Neuronal stem cell (in vitro differentiated cells): ENCODE results near the gene NEXN.
"Not testable (repeated sequence)": the region's sequence is repeated elsewhere in the genome, so short reads cannot be mapped to it uniquely, and the experiment has no call there.

Source experiments
- DNase-seq: peaks from one replicate; pipeline ENCODE4 v3.0.0-alpha.2; 2013; ENCODE audit warnings: low spot score
- H2AFZ ChIP-seq: one replicate; pipeline ENCODE4 v1.6.1; 2013; ENCODE audit warnings: mild to moderate bottlenecking, low read length, inconsistent platforms
- H2AK5ac ChIP-seq: 2 replicates; pipeline ENCODE4 v1.6.1; 2013; ENCODE audit warnings: low read depth, mild to moderate bottlenecking, inconsistent platforms, low read length, moderate library complexity, mixed read lengths
- H2BK120ac ChIP-seq: 2 replicates; pipeline ENCODE4 v1.6.1; 2013; ENCODE audit warnings: low read depth, mild to moderate bottlenecking, inconsistent platforms, low read length, moderate library complexity, mixed read lengths
- H2BK12ac ChIP-seq: one replicate; pipeline ENCODE4 v1.6.1; 2013; ENCODE audit warnings: low read length, inconsistent platforms
- H2BK15ac ChIP-seq: 2 replicates; pipeline ENCODE4 v1.6.1; 2013; ENCODE audit warnings: mild to moderate bottlenecking, low read length, inconsistent platforms, mixed read lengths
- H2BK5ac ChIP-seq: one replicate; pipeline ENCODE4 v1.6.1; 2013; ENCODE audit warnings: inconsistent platforms, mild to moderate bottlenecking, low read length, moderate library complexity
- H3K14ac ChIP-seq: one replicate; pipeline ENCODE4 v1.6.1; 2013; ENCODE audit warnings: low read length, inconsistent platforms
- H3K18ac ChIP-seq: 2 replicates; pipeline ENCODE4 v1.6.1; 2013; ENCODE audit warnings: low read length, inconsistent platforms
- H3K23ac ChIP-seq: 2 replicates; pipeline ENCODE4 v1.6.1; 2013; ENCODE audit warnings: low read depth, mild to moderate bottlenecking, mixed read lengths, low read length, inconsistent platforms; ENCODE audit not compliant: poor library complexity
- H3K27ac ChIP-seq: replicated peaks from 3 replicates; pipeline ENCODE4 v1.5.1; 2013; ENCODE audit warnings: low read length, inconsistent platforms
- H3K27me3 ChIP-seq, 3 experiments: 2 replicates each; pipeline ENCODE4 v1.6.1; 2013; ENCODE audit warnings: low read length in 3 of 3, mild to moderate bottlenecking in 2 of 3, inconsistent platforms in 1 of 3, low read depth in 1 of 3, mixed read lengths in 1 of 3, moderate library complexity in 1 of 3; ENCODE audit not compliant: control insufficient read depth in 3 of 3, insufficient read depth in 3 of 3
- H3K36me3 ChIP-seq, 2 donors: replicated peaks in 1 of 2; 2 replicates each; pipeline ENCODE4 v1.6.1; 2013; ENCODE audit warnings: low read length in 2 of 2; ENCODE audit not compliant: control insufficient read depth in 2 of 2, insufficient read depth in 2 of 2
- H3K4ac ChIP-seq: 2 replicates; pipeline ENCODE4 v1.6.1; 2013; ENCODE audit warnings: inconsistent platforms, mild to moderate bottlenecking, low read length, moderate library complexity
- H3K4me1 ChIP-seq, 2 donors: 1 replicate in 1 of 2; 2 replicates in 1 of 2; pipeline ENCODE4 v1.6.1; 2013; ENCODE audit warnings: low read length in 2 of 2, low read depth in 1 of 2; ENCODE audit not compliant: control insufficient read depth in 2 of 2, insufficient read depth in 1 of 2
- H3K4me2 ChIP-seq: one replicate; pipeline ENCODE4 v1.6.1; 2013; ENCODE audit warnings: mild to moderate bottlenecking, low read length, inconsistent platforms; ENCODE audit not compliant: insufficient read depth, poor library complexity, severe bottlenecking
- H3K4me3 ChIP-seq, 2 donors: 2 replicates each; pipeline ENCODE4 v1.5.1; 2013; ENCODE audit warnings: low read length in 2 of 2, mild to moderate bottlenecking in 2 of 2, inconsistent platforms in 1 of 2, moderate library complexity in 1 of 2
- H3K79me1 ChIP-seq: one replicate; pipeline ENCODE4 v1.6.1; 2013; ENCODE audit warnings: low read depth, mild to moderate bottlenecking, inconsistent platforms, low read length, moderate library complexity
- H3K9ac ChIP-seq: one replicate; pipeline ENCODE4 v1.6.1; 2013; ENCODE audit warnings: mild to moderate bottlenecking, low read depth, low read length, inconsistent platforms; ENCODE audit not compliant: poor library complexity
- H3K9me3 ChIP-seq, 2 donors: replicated peaks in 1 of 2; 2 replicates each; pipeline versions ENCODE3 to v1.6.1; 2013; ENCODE audit warnings: low read length in 2 of 2, mild to moderate bottlenecking in 2 of 2, inconsistent platforms in 1 of 2, low read depth in 1 of 2, mixed read lengths in 1 of 2, moderate library complexity in 1 of 2; ENCODE audit not compliant: control insufficient read depth in 2 of 2, insufficient read depth in 1 of 2
- H4K8ac ChIP-seq: one replicate; pipeline ENCODE4 v1.6.1; 2013; ENCODE audit warnings: low read depth, mild to moderate bottlenecking, inconsistent platforms, low read length, moderate library complexity
- H4K91ac ChIP-seq: one replicate; pipeline ENCODE4 v1.6.1; 2013; ENCODE audit warnings: low read length, low read depth, mild to moderate bottlenecking, inconsistent platforms; ENCODE audit not compliant: poor library complexity
- WGBS, 2 donors: extraction: QIAGEN DNeasy Blood & Tissue Kit; methylation state at CpG; one replicate each; pipeline ENCODE4 v1.1.7; 2013; ENCODE audit warnings: missing lambda C conversion rate in 2 of 2, mixed read lengths in 1 of 2; ENCODE audit not compliant: insufficient read length in 2 of 2, insufficient replicate concordance in 1 of 2; ENCODE audit errors: extremely low coverage in 2 of 2; 5-methylcytosine and 5-hydroxymethylcytosine counted together

NEXN gene

DNA sequence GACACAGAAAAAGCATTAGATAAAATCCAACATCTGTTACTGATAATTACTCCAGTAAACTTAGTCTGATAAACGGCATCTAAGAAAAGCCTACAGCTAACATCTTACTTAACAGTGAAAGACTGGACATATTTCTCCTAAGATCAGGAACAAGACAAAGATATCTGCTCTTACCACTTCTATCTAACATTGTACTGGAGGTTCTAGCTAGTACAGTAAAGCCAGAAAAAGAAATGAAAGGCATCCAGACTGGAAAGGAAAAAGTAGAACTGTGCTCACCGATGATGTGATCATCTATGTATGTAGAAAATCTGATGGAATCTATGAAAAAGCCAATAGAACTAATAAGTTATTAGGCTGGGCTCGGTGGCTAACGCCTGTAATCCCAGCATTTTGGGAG, 21.7 kb downstream of the NEXN start:
- H3K18ac ChIP-seq: no peak overlapping the region
- H2BK120ac ChIP-seq: no peak overlapping the region
- no CpG with 5 or more reads among the region's 4 CpGs for WGBS, 2 donors
- no peak overlapping the region for H4K8ac ChIP-seq
- no peak overlapping the region for H2BK15ac ChIP-seq
- no peaks in the 10 kb centered on the region for H3K27me3 ChIP-seq
- H3K27ac ChIP-seq: no peak overlapping the region
- H3K79me1 ChIP-seq: no peaks in the 10 kb centered on the region
- no peak overlapping the region for H3K4me2 ChIP-seq
- no peaks in the 10 kb centered on the region for H3K36me3 ChIP-seq
- H3K23ac ChIP-seq: no peak overlapping the region
- no peak overlapping the region for H2BK5ac ChIP-seq
- no peak for DNase-seq
- H2AFZ ChIP-seq: no peak overlapping the region
- H2BK12ac ChIP-seq: no peak overlapping the region
- no peak overlapping the region for H3K14ac ChIP-seq
- no peak overlapping the region for H3K4me3 ChIP-seq
- H3K9me3 ChIP-seq: no peaks in the 10 kb centered on the region
- no peak overlapping the region for H3K9ac ChIP-seq
- no peaks in the 10 kb centered on the region for H3K4me1 ChIP-seq
- H4K91ac ChIP-seq: no peak overlapping the region
- no peak overlapping the region for H3K4ac ChIP-seq
- H2AK5ac ChIP-seq: no peak overlapping the region

DNA sequence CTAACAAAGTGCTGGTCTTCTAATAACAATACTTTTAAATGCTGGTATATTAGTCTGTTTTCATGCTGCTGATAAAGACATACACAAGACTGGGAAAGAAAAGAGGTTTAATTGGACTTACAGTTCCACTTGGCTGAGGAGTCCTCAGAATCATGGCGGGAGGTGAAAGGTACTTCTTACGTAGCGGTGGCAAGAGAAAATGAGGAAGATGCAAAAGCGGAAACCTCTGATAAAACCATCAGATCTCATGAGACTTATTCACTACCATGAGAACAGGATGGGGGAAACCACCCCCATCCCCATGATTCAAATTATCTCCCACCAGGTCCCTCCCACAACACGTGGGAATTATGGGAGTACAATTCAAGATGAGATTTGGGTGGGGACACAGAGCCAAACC, 30.5 kb downstream of the NEXN start:
- H2AFZ ChIP-seq, H2BK15ac ChIP-seq, H3K36me3 ChIP-seq, H3K14ac ChIP-seq, H3K4ac ChIP-seq, H3K27ac ChIP-seq, H3K27me3 ChIP-seq, DNase-seq, H3K4me2 ChIP-seq, H3K4me1 ChIP-seq, H2AK5ac ChIP-seq, H2BK5ac ChIP-seq, H2BK120ac ChIP-seq, H3K9me3 ChIP-seq, H3K9ac ChIP-seq, H3K4me3 ChIP-seq, H4K91ac ChIP-seq, H3K18ac ChIP-seq, H2BK12ac ChIP-seq, H3K79me1 ChIP-seq, H3K23ac ChIP-seq, H4K8ac ChIP-seq: not testable (repeated sequence)
- WGBS, 2 donors: no CpG with 5 or more reads among the region's 5 CpGs

DNA sequence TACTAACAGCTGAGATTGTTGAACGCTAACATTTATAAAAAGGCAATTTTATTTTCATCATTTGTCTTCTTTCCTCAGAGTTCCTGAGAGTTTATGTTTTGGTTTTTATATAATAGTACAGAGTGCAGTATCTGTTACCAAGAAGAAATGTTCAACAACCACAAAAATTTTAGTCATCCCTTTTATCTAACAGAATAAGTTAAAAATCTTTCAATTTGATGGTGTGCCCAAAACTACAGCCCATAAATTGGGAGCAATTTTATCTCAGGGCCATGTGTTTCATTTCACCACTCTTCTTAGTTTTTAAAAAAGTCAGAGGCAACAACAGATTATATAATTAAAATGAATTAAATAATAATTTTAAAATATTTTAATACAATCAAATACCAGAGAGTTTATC, 37.1 kb downstream of the NEXN start:
- H3K23ac ChIP-seq: no peak overlapping the region
- no peaks in the 10 kb centered on the region for H3K27me3 ChIP-seq
- no peak overlapping the region for H2BK15ac ChIP-seq
- no peak overlapping the region for H3K9ac ChIP-seq
- no peak overlapping the region for H3K18ac ChIP-seq
- no peak overlapping the region for H4K8ac ChIP-seq
- no peak overlapping the region for H2BK120ac ChIP-seq
- no peak overlapping the region for H2BK5ac ChIP-seq
- no peak overlapping the region for H2AK5ac ChIP-seq
- no peak overlapping the region for H3K14ac ChIP-seq
- no peak overlapping the region for H2AFZ ChIP-seq
- DNase-seq: no peak
- no peaks in the 10 kb centered on the region for H3K4me1 ChIP-seq
- peaks cover 0 to under 1% of the 10 kb centered on the region in 2 donors for H3K36me3 ChIP-seq
- H3K79me1 ChIP-seq: no peaks in the 10 kb centered on the region
- no peaks in the 10 kb centered on the region for H3K9me3 ChIP-seq
- H3K27ac ChIP-seq: no peak overlapping the region
- no peak overlapping the region for H3K4me3 ChIP-seq
- H3K4me2 ChIP-seq: no peak overlapping the region
- WGBS, 2 donors: no CpG with 5 or more reads among the region's 1 CpG
- no peak overlapping the region for H4K91ac ChIP-seq
- no peak overlapping the region for H2BK12ac ChIP-seq
- no peak overlapping the region for H3K4ac ChIP-seq

DNA sequence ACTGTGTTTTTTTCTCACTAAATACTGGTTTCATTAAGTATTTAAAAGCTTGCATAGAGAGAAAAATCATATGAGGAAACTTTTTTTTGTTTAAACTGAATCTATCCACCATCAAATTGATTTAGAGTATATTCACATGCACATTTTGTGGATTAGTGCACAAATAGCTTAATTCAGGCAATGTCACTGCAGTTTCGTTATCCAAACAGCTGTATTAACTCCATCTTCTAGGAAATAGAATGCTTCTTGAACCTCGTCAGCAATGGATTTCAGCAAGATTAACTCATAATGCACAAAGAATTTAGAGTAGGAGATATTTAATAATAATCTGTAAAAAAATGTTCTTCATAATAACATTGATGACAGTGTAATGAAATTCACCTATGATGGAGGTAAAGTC, 37.5 kb downstream of the NEXN start:
- no peak overlapping the region for H3K14ac ChIP-seq
- H3K36me3 ChIP-seq: peaks cover 2 to 4% of the 10 kb centered on the region in 2 donors

More for the DNA sequence above, 37.5 kb downstream of the NEXN start:
- no peak overlapping the region for H4K91ac ChIP-seq
- H3K9me3 ChIP-seq: no peaks in the 10 kb centered on the region
- H2AFZ ChIP-seq: no peak overlapping the region
- no peak overlapping the region for H3K18ac ChIP-seq
- no peak overlapping the region for H2BK5ac ChIP-seq
- no peak overlapping the region for H3K4ac ChIP-seq
- no peak overlapping the region for H4K8ac ChIP-seq
- no peaks in the 10 kb centered on the region for H3K79me1 ChIP-seq
- H2BK15ac ChIP-seq: no peak overlapping the region
- no peak overlapping the region for H3K9ac ChIP-seq
- no peak overlapping the region for H2AK5ac ChIP-seq
- H3K27ac ChIP-seq: no peak overlapping the region
- no peak for DNase-seq
- H3K4me3 ChIP-seq: no peak overlapping the region
- H2BK120ac ChIP-seq: no peak overlapping the region
- no peaks in the 10 kb centered on the region for H3K27me3 ChIP-seq
- H2BK12ac ChIP-seq: no peak overlapping the region
- H3K23ac ChIP-seq: no peak overlapping the region
- no peak overlapping the region for H3K4me2 ChIP-seq
- WGBS, 2 donors: no CpG with 5 or more reads among the region's 2 CpGs
- H3K4me1 ChIP-seq: no peaks in the 10 kb centered on the region
